Chondrocyte (in vitro differentiated cells): ENCODE data around the gene PSMA5. TPM values are rescaled to one million over a fixed set of nuclear protein-coding genes. Genes with fewer than 3 reads are reported as not detected.

Source experiments
- DNase-seq: peaks from one replicate; pipeline ENCODE4 v3.0.0; 2021; ENCODE audit warnings: mixed read lengths, low spot score
- H3K27ac Mint-ChIP-seq: one replicate; pipeline ENCODE4 v1.8.0; 2021; ENCODE audit warnings: mild to moderate bottlenecking, moderate library complexity, mixed read lengths; ENCODE audit not compliant: unreplicated experiment
- H3K27me3 Mint-ChIP-seq: 2 replicates; pipeline ENCODE4 v1.8.0; 2021; ENCODE audit warnings: low read depth, mixed read lengths
- H3K36me3 Mint-ChIP-seq: 2 replicates; pipeline ENCODE4 v1.8.0; 2021; ENCODE audit warnings: low read depth, mixed read lengths
- H3K4me1 Mint-ChIP-seq: 2 replicates; pipeline ENCODE4 v1.8.0; 2021; ENCODE audit warnings: low read depth, mild to moderate bottlenecking, mixed read lengths
- H3K4me3 Mint-ChIP-seq: one replicate; pipeline ENCODE4 v1.8.0; 2021; ENCODE audit warnings: mild to moderate bottlenecking, moderate library complexity, mixed read lengths; ENCODE audit not compliant: unreplicated experiment
- H3K9me3 Mint-ChIP-seq: 2 replicates; pipeline ENCODE4 v1.8.0; 2021; ENCODE audit warnings: low read depth, mixed read lengths
- CTCF ChIP-seq: fragments of 200-600 bp; sonication (generic); IDR thresholded peaks from 2 replicates; pipeline ENCODE4 v1.5.0; 2021; ENCODE audit warnings: antibody characterized with exemption, mild to moderate bottlenecking, moderate library complexity
- total RNA-seq: library from RNA; stranded (reverse); gene quantifications from 3 replicates; pipeline ENCODE4 v1.2.1, GENCODE V29; 2021

The PSMA5 gene
- total RNA-seq, 1 donor from 2014 or later: 80.2 TPM

DNA sequence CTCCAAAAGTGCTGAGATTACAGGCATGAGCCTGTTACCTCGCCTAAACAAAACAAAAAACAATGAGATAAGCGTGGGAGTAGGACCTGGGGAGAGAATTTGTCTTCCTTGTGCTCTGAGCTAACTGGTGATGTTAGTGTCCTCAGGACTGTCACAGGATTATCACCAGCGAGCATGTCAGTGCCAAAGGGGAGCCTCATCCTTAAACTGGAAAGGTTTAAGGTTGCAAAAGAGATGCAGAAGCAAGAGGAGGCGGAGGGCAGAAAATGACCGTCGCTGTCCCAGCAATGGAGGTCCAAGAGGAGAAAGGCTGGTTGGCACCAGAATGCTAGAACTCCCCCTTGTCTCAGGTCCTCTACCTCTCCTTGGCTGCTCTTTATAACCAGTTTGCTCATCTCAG lies 44.0 kb upstream of the PSMA5 start:
- Mint-ChIP-seq H3K4me3 (no peak overlapping the region), H3K4me1 (peaks cover 3% of the 10 kb centered on the region), H3K36me3 (no peaks in the 10 kb centered on the region), H3K27me3 (peaks cover 58% of the 10 kb centered on the region), H3K27ac (no peak overlapping the region), H3K9me3 (no peaks in the 10 kb centered on the region)
- no peak for DNase-seq
- TF ChIP-seq CTCF: no peak

DNA sequence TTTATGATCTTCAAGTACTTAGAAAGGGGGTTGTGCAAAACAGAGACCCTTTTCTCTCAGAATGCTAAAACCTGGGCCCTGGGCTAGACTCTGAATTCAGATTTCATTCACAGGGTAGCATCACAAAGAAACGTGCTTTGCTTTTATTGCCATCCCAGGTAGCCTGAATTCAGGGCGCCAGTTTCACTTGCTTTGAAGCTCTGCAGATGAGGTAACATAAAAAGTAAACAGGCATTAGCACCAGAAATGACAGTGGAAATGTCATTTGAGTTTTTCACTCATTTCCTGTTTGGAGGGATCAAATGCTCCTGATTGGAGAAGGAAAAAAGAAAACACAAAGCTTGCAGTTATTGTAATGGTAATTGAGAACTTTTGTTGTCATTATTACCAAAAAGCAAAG lies 42.7 kb upstream of the PSMA5 start:
- Mint-ChIP-seq H3K27ac (no peak overlapping the region), H3K4me3 (no peak overlapping the region), H3K36me3 (no peaks in the 10 kb centered on the region), H3K27me3 (peaks cover 72% of the 10 kb centered on the region), H3K9me3 (no peaks in the 10 kb centered on the region), H3K4me1 (peaks cover 3% of the 10 kb centered on the region)
- TF ChIP-seq CTCF: no peak
- DNase-seq: no peak

GRCh38 chr1:109468061-109468460 lies 41.8 kb upstream of the PSMA5 start:
- Mint-ChIP-seq H3K27me3 (peaks cover 70% of the 10 kb centered on the region), H3K27ac (no peak overlapping the region), H3K9me3 (no peaks in the 10 kb centered on the region), H3K4me3 (no peak overlapping the region), H3K36me3 (no peaks in the 10 kb centered on the region), H3K4me1 (peaks cover 3% of the 10 kb centered on the region)
- TF ChIP-seq CTCF: no peak
- DNase-seq: no peak

DNA sequence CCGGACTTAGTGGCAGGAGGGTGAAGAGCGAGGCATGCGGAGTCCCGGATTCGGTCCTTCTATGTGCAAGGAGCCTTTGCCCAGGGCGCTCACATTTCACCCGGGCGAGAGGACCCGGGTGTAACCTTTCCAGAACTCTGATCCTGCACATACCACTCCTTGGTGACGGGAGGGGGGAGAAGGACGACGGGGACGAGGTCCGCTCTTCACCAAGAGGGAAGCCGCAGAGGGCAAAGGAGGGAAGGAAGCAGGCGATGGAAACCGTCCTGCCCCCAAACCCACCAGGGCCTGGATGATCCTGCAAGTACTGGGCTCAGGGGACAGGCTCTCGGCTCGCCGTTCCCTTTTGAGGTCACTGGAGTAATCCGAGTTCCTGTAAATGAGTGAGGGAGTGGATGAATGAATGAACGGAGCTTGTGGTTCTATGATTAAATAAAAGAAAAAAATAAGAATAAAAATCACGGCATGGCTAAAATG lies 41.1 kb upstream of the PSMA5 start:
- Mint-ChIP-seq H3K36me3 (no peaks in the 10 kb centered on the region), H3K4me1 (peaks cover 3% of the 10 kb centered on the region), H3K9me3 (no peaks in the 10 kb centered on the region), H3K27me3 (peaks cover 72% of the 10 kb centered on the region), H3K27ac (no peak overlapping the region), H3K4me3 (peak overlapping the region; percentile 33)
- no peak for TF ChIP-seq CTCF
- DNase-seq: no peak

GRCh38 chr1:109466452-109467300 lies 40.4 kb upstream of the PSMA5 start, which contains the start of gene SYPL2:
Gene SYPL2, plus strand, starts transcription at chr1:109466546. Its CDS starts 298 bp downstream, at chr1:109466844.
- H3K4me3 Mint-ChIP-seq: peak within 1 kb of the TSS; percentile 65
- no peak for DNase-seq
- peaks cover 3% of the 10 kb centered on the region for H3K4me1 Mint-ChIP-seq
- TF ChIP-seq CTCF: no peak
- H3K9me3 Mint-ChIP-seq: no peaks in the 10 kb centered on the region
- no peaks in the 10 kb centered on the region for H3K36me3 Mint-ChIP-seq
- no peak within 1 kb of the TSS for H3K27ac Mint-ChIP-seq
- peaks cover 75% of the 10 kb centered on the region for H3K27me3 Mint-ChIP-seq
